DND-41 (cell line): ENCODE results near the gene FBXW11.

Source experiments
- ATAC-seq: fragments of 200-7000 bp; cut with Tn5 transposase; 3 replicates; pipeline ENCODE4 v1.9.1; 2021; ENCODE audit warnings: low read depth; ENCODE audit not compliant: insufficient read depth
- DNase-seq: peaks from one replicate; pipeline ENCODE4 v3.0.0-alpha.2; 2020
- H2AFZ ChIP-seq: 2 replicates; pipeline ENCODE4 v1.6.0; 2012; ENCODE audit warnings: low read depth, low read length
- H3K27ac ChIP-seq: 2 replicates; pipeline ENCODE4 v1.5.1; 2012; ENCODE audit warnings: low read length, inconsistent platforms
- H3K27me3 ChIP-seq: fragments of 200-600 bp; sonication (generic); 2 replicates; pipeline ENCODE4 v1.6.0; 2012; ENCODE audit warnings: low read length, mild to moderate bottlenecking, inconsistent platforms; ENCODE audit not compliant: insufficient read depth, poor library complexity
- H3K36me3 ChIP-seq: 2 replicates; pipeline ENCODE4 v1.5.1; 2012; ENCODE audit warnings: low read length, inconsistent platforms; ENCODE audit not compliant: insufficient read depth
- H3K4me1 ChIP-seq: 2 replicates; pipeline ENCODE4 v1.5.1; 2012; ENCODE audit warnings: mild to moderate bottlenecking, low read length; ENCODE audit not compliant: insufficient read depth
- H3K4me2 ChIP-seq: 2 replicates; pipeline ENCODE4 v1.6.0; 2012; ENCODE audit warnings: mild to moderate bottlenecking, moderate library complexity, low read length, inconsistent platforms; ENCODE audit not compliant: insufficient read depth
- H3K4me3 ChIP-seq, 2 experiments: fragments of 200-600 bp in 1 of 2; shearing (Covaris generic) in 1 of 2; 2 replicates each; pipeline ENCODE4 v1.5.1; 2012 to 2016; ENCODE audit warnings: inconsistent platforms in 2 of 2, low read length in 2 of 2, mild to moderate bottlenecking in 2 of 2, low read depth in 1 of 2, moderate library complexity in 1 of 2
- H3K79me2 ChIP-seq: 2 replicates; pipeline ENCODE4 v1.6.0; 2012; ENCODE audit warnings: low read length, inconsistent platforms; ENCODE audit not compliant: insufficient read depth
- H3K9ac ChIP-seq: 2 replicates; pipeline ENCODE4 v1.6.0; 2012; ENCODE audit warnings: low read depth, mild to moderate bottlenecking, inconsistent platforms, low read length, moderate library complexity
- H3K9me3 ChIP-seq: 2 replicates; pipeline ENCODE4 v1.5.1; 2012; ENCODE audit warnings: low read length, moderate library complexity, mild to moderate bottlenecking, inconsistent platforms; ENCODE audit not compliant: insufficient read depth, severe bottlenecking
- H4K20me1 ChIP-seq: 2 replicates; pipeline ENCODE4 v1.6.0; 2012; ENCODE audit warnings: low read length; ENCODE audit not compliant: insufficient read depth
- EZH2 ChIP-seq: IDR thresholded peaks from 3 replicates; pipeline ENCODE4 v1.6.1; 2012; ENCODE audit warnings: borderline replicate concordance, low read depth, mild to moderate bottlenecking, moderate library complexity, low read length, inconsistent platforms; ENCODE audit not compliant: severe bottlenecking
- TF ChIP-seq, protein P1 (sequence below): IDR thresholded peaks from 2 replicates; pipeline ENCODE4 v1.5.1; 2012; ENCODE audit warnings: borderline replicate concordance, low read length, moderate library complexity, mild to moderate bottlenecking; ENCODE audit not compliant: poor library complexity, severe bottlenecking; ENCODE audit errors: extremely low read depth

Gene FBXW11

DNA sequence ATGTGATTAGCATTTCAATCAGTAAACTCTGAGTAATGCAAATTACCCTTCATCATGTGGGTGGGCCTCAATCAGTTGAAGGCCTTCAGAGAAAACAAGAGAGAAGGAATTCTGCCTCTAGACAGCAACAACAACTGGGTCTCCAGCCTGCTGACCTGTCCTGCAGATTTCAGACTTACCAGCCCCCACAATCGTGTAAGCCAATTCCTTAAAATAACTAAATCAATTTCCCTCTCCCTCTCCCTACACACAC lies 41.7 kb upstream of the FBXW11 start:
- TF ChIP-seq, protein P1, sequence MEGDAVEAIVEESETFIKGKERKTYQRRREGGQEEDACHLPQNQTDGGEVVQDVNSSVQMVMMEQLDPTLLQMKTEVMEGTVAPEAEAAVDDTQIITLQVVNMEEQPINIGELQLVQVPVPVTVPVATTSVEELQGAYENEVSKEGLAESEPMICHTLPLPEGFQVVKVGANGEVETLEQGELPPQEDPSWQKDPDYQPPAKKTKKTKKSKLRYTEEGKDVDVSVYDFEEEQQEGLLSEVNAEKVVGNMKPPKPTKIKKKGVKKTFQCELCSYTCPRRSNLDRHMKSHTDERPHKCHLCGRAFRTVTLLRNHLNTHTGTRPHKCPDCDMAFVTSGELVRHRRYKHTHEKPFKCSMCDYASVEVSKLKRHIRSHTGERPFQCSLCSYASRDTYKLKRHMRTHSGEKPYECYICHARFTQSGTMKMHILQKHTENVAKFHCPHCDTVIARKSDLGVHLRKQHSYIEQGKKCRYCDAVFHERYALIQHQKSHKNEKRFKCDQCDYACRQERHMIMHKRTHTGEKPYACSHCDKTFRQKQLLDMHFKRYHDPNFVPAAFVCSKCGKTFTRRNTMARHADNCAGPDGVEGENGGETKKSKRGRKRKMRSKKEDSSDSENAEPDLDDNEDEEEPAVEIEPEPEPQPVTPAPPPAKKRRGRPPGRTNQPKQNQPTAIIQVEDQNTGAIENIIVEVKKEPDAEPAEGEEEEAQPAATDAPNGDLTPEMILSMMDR = no peak
- TF ChIP-seq EZH2 = no peak
- Histone ChIP-seq H4K20me1 (no peaks in the 10 kb centered on the region), H3K9me3 (no peaks in the 10 kb centered on the region), H2AFZ (no peak overlapping the region), H3K4me1 (no peaks in the 10 kb centered on the region), H3K4me3 (no peak overlapping the region), H3K27ac (no peak overlapping the region), H3K79me2 (no peaks in the 10 kb centered on the region), H3K4me2 (no peak overlapping the region), H3K9ac (no peak overlapping the region), H3K27me3 (no peaks in the 10 kb centered on the region), H3K36me3 (peaks cover 57% of the 10 kb centered on the region)
- ATAC-seq (no peak), DNase-seq (no peak)

DNA sequence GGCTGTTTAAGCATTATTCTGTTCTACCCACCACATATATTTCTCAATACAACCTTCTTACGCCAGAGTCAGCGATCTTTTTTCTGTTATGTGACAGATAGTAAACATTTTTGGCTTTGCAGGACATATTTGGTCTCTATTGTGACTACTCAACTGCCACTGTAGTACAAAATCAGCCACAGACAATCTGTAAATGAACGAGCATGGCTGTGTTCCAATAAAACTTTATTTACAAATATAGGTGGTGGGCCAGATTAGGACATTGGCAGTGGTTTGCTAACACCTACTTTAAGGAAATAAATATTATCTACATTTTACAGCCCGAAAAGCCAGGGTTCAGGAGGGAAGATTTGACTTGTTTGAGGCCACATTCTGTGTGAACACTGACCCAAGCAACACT lies 40.2 kb upstream of the FBXW11 start:
- Histone ChIP-seq H3K4me3 (no peak overlapping the region), H3K9ac (no peak overlapping the region), H3K4me2 (no peak overlapping the region), H3K9me3 (no peaks in the 10 kb centered on the region), H4K20me1 (no peaks in the 10 kb centered on the region), H3K4me1 (no peaks in the 10 kb centered on the region), H3K27me3 (no peaks in the 10 kb centered on the region), H2AFZ (no peak overlapping the region), H3K79me2 (no peaks in the 10 kb centered on the region), H3K27ac (no peak overlapping the region), H3K36me3 (peaks cover 47% of the 10 kb centered on the region)
- ATAC-seq = no peak
- TF ChIP-seq EZH2 = no peak
- TF ChIP-seq, protein P1 = no peak
- no peak for DNase-seq

DNA sequence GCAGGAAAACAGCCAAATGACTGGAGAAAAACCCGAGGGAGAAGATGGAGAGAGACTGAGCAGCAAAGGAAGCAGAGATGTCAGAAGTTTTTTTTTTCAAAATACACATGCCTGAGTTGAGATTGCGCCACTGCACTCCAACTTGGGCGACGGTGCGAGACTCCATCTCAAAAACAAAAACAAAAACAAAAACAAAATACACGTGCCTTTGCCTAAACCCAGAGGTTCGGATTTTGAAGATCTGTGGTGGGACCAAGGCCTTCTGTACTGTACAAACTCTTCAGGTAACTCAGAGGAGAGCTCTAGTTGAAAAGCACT lies 38.8 kb upstream of the FBXW11 start:
- TF ChIP-seq, protein P1 = no peak
- no peak for TF ChIP-seq EZH2
- Histone ChIP-seq H3K9me3 (no peaks in the 10 kb centered on the region), H3K4me2 (no peak overlapping the region), H3K4me3 (no peak overlapping the region), H3K27me3 (no peaks in the 10 kb centered on the region), H3K4me1 (no peaks in the 10 kb centered on the region), H3K27ac (no peak overlapping the region), H2AFZ (no peak overlapping the region), H3K36me3 (peaks cover 39% of the 10 kb centered on the region), H3K79me2 (no peaks in the 10 kb centered on the region), H4K20me1 (no peaks in the 10 kb centered on the region), H3K9ac (no peak overlapping the region)
- no peak for ATAC-seq
- no peak for DNase-seq

DNA sequence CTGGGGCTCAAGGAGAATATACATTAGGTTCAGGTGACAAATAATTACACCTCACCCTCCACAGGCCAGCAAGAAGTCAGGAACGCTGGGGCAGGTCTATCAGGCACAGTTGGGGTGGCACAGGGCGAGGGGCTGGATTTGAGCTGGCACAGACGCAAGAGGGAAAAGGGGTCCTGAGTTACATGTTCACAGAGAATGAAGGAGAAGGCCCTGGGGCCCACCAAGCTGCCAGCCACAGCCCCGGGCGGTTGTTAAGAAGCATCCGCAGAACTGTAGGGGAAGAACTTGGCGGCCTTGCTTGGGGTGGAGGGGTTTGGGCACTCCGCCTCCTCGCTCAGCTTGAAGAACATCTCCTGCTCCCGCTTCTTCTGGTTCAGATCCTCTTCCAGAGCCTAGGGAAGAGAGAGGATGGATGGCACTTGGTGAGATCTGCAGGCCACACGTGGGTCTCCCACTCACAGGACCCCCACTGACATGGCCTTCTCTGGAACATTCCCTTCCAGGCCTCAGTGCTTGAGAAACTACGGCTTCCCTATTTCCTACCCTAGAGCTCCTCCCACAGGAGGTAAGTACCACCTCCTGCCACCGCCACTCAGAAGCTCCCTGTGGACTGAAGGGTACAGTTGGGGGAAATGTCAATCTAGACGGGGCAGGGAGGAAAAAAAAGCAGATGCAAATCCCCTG lies 38.3 kb upstream of the FBXW11 start:
- no peak overlapping the region for H3K4me2 ChIP-seq
- H3K9ac ChIP-seq = no peak overlapping the region
- H3K4me1 ChIP-seq = no peaks in the 10 kb centered on the region
- peaks cover 35% of the 10 kb centered on the region for H3K36me3 ChIP-seq
- TF ChIP-seq, protein P1 = peak; percentile 13
- no peak for TF ChIP-seq EZH2
- no peaks in the 10 kb centered on the region for H3K9me3 ChIP-seq
- H3K27ac ChIP-seq = no peak overlapping the region
- H2AFZ ChIP-seq = no peak overlapping the region
- H3K27me3 ChIP-seq = no peaks in the 10 kb centered on the region
- DNase-seq = no peak
- peak; percentile 44; the same call in 1 of the 3 replicates for ATAC-seq
- no peaks in the 10 kb centered on the region for H3K79me2 ChIP-seq
- H4K20me1 ChIP-seq = no peaks in the 10 kb centered on the region
- no peak overlapping the region for H3K4me3 ChIP-seq
